Amniotic epithelial cell (primary cell): ENCODE results near the gene CACHD1.
"Not testable (repeated sequence)": the region's sequence is repeated elsewhere in the genome, so short reads cannot be mapped to it uniquely, and the experiment has no call there.

Experiments used
- DNase-seq: peaks from one replicate; pipeline ENCODE4 v3.0.0-alpha.2; 2010; ENCODE audit warnings: low read depth

The CACHD1 gene

GRCh38 chr1:64701886-64702285, 232.0 kb downstream of the CACHD1 start:
- no peak for DNase-seq

- DNase-seq, result not testable (repeated sequence)
Observed at GRCh38 chr1:64702670-64703069, 232.7 kb downstream of the CACHD1 start.

- no peak for DNase-seq
Observed at GRCh38 chr1:64703600-64703999, 233.7 kb downstream of the CACHD1 start.

GRCh38 chr1:64705591-64705990, 235.7 kb downstream of the CACHD1 start:
- DNase-seq, result no peak

- no peak for DNase-seq
Observed at GRCh38 chr1:64711266-64711665, 241.3 kb downstream of the CACHD1 start.

- no peak for DNase-seq
Observed at GRCh38 chr1:64712049-64712448, 242.1 kb downstream of the CACHD1 start.

- DNase-seq, result no peak
Observed at GRCh38 chr1:64715186-64715585, 245.3 kb downstream of the CACHD1 start.

- no peak for DNase-seq
Observed at GRCh38 chr1:64721135-64721534, 251.2 kb downstream of the CACHD1 start.

- DNase-seq, result no peak
Observed at GRCh38 chr1:64721576-64722145, 251.7 kb downstream of the CACHD1 start.

GRCh38 chr1:64727861-64728260, 257.9 kb downstream of the CACHD1 start:
- no peak for DNase-seq

GRCh38 chr1:64733581-64734286, 263.8 kb downstream of the CACHD1 start:
- DNase-seq, result peak; percentile 68

GRCh38 chr1:64734287-64734652, 264.3 kb downstream of the CACHD1 start:
- no peak for DNase-seq

GRCh38 chr1:64740687-64741086, 270.8 kb downstream of the CACHD1 start:
- not testable (repeated sequence) for DNase-seq
